GM12864 (cell line): ENCODE measurements around the gene GXYLT1.
"Not testable (repeated sequence)": the region's sequence is repeated elsewhere in the genome, so short reads cannot be mapped to it uniquely, and the experiment has no call there.

Experiments used
- DNase-seq: peaks from one replicate; pipeline ENCODE4 v3.0.0-alpha.2; 2011; ENCODE audit warnings: low read depth
- H3K4me3 ChIP-seq: 2 replicates; pipeline ENCODE4 v1.5.1; 2011; ENCODE audit warnings: mild to moderate bottlenecking, low read depth, low read length, control low read depth
- CTCF ChIP-seq: IDR thresholded peaks from 2 replicates; pipeline ENCODE4 v1.5.1; 2011; ENCODE audit warnings: low read depth, mild to moderate bottlenecking, moderate library complexity, low read length, control low read depth, inconsistent platforms; ENCODE audit errors: missing control alignments

Gene GXYLT1

GRCh38 chr12:42144408-42145196 is at the start of gene GXYLT1:
GXYLT1 (minus strand) TSS chr12:42144874; CDS start chr12:42144646, 228 bp downstream.
- TF ChIP-seq CTCF, result no peak
- peak; percentile 76 for DNase-seq
- H3K4me3 ChIP-seq, result peak within 1 kb of the TSS; percentile 90

GRCh38 chr12:42192686-42193085 is 48.0 kb upstream of the GXYLT1 start:
- no peak for TF ChIP-seq CTCF
- no peak for DNase-seq
- H3K4me3 ChIP-seq, result no peak overlapping the region

GRCh38 chr12:42192258-42192657 is 47.6 kb upstream of the GXYLT1 start:
- TF ChIP-seq CTCF, result no peak
- no peak overlapping the region for H3K4me3 ChIP-seq
- no peak for DNase-seq

- no peak for TF ChIP-seq CTCF
- DNase-seq, result no peak
- no peak overlapping the region for H3K4me3 ChIP-seq
Observed at GRCh38 chr12:42190376-42190775, 45.7 kb upstream of the GXYLT1 start.

- DNase-seq, result not testable (repeated sequence)
Observed at GRCh38 chr12:42188275-42188674, 43.6 kb upstream of the GXYLT1 start.

GRCh38 chr12:42187799-42188198 is 43.1 kb upstream of the GXYLT1 start:
- DNase-seq, result no peak
- H3K4me3 ChIP-seq, result no peak overlapping the region
- TF ChIP-seq CTCF, result no peak

More at GRCh38 chr12:42188275-42188674, 43.6 kb upstream of the GXYLT1 start:
- not testable (repeated sequence) for H3K4me3 ChIP-seq

GRCh38 chr12:42186793-42187192 is 42.1 kb upstream of the GXYLT1 start:
- H3K4me3 ChIP-seq, result no peak overlapping the region
- no peak for DNase-seq
- TF ChIP-seq CTCF, result no peak
